ENCODE results near the gene NLRP13. TPM values are rescaled to one million over a fixed set of nuclear protein-coding genes. Genes with fewer than 3 reads are reported as not detected.

NLRP13 gene
- total and polyA plus RNA-seq, 2 of the 4 experiments (the other 2 are of a cell fraction) = not detected

- Histone ChIP-seq H3K4me3 (ENCODE audit: insufficient read depth, low read depth, low read length) (no peak overlapping the region), H3K27ac (ENCODE audit: insufficient read depth, low read length) (no peak overlapping the region), H2BK15ac (ENCODE audit: low read depth, low read length) (no peak overlapping the region), H3K4ac (ENCODE audit: low read depth, low read length) (no peak overlapping the region), H3K9me3 (ENCODE audit: control insufficient read depth, insufficient read depth, low read length) (peaks cover 27% of the 10 kb centered on the region), H3K79me1 (ENCODE audit: low read depth in 1 of 2, low read length in 2 of 2) (no peaks in the 10 kb centered on the region), H3K23ac (ENCODE audit: low read depth, low read length) (no peak overlapping the region), H3K14ac (replicated peaks; ENCODE audit: low read depth, low read length) (no peak overlapping the region), H2BK120ac (ENCODE audit: low read depth, low read length) (no peak overlapping the region), H4K91ac (ENCODE audit: insufficient read depth, low read depth, low read length) (no peak overlapping the region), H3K27me3 (ENCODE audit: control insufficient read depth, insufficient read depth, low read length) (no peaks in the 10 kb centered on the region), H2BK20ac (ENCODE audit: low read depth, low read length) (no peak overlapping the region), H3K18ac (ENCODE audit: low read depth, low read length) (no peak overlapping the region), H2BK5ac (ENCODE audit: low read depth, low read length, poor library complexity, severe bottlenecking) (no peak overlapping the region), H4K20me1 (ENCODE audit: insufficient read depth, low read length) (no peaks in the 10 kb centered on the region), H4K8ac (ENCODE audit: low read depth in 2 of 2, low read length in 2 of 2) (no peak overlapping the region), H3K4me2 (ENCODE audit: low read depth, low read length) (no peak overlapping the region), H2AK5ac (ENCODE audit: low read depth, low read length) (no peak overlapping the region), H3K9me1 (ENCODE audit: insufficient read depth, low read length) (no peaks in the 10 kb centered on the region), H2AFZ (replicated peaks; ENCODE audit: low read length, poor library complexity) (no peak overlapping the region), H3K36me3 (ENCODE audit: control insufficient read depth, insufficient read depth, low read length) (no peaks in the 10 kb centered on the region), H2AK9ac (replicated peaks; ENCODE audit: low read depth, low read length, poor library complexity) (no peak overlapping the region), H4K5ac (ENCODE audit: low read depth, low read length) (no peak overlapping the region), H3K9ac (ENCODE audit: low read depth, low read length) (no peak overlapping the region), H3K56ac (ENCODE audit: extremely low read depth, insufficient read depth, low read length) (no peak overlapping the region), H3K4me1 (ENCODE audit: control insufficient read depth, insufficient read depth, low read length) (no peaks in the 10 kb centered on the region)
- intact Hi-C loops (cut with micrococcal nuclease) (no loop called here), in situ Hi-C loops (cut with MboI; ENCODE audit: low sequenced_read_pairs) (no loop called here), dilution Hi-C loops (cut with HindIII; ENCODE audit: low sequenced_read_pairs, unreplicated experiment) (no loop called here)
- DNase-seq (no peak), ATAC-seq (ENCODE audit: low read depth) (no peak)
- CTCF ChIA-PET = no interaction called here
- BruUV-seq (replicated peaks) = no TSS peak
- TF ChIP-seq NFE2L2 (IDR thresholded peaks at IDR 0.05; ENCODE audit: low read depth, low read length) = no peak
- TF ChIP-seq CHD1 (IDR thresholded peaks at IDR 0.05; ENCODE audit: low read depth, low read length) = no peak
- TF ChIP-seq RFX5 (IDR thresholded peaks at IDR 0.05; ENCODE audit: low read depth, low read length) = no peak
- no peak for TF ChIP-seq SMC3 (IDR thresholded peaks at IDR 0.05; ENCODE audit: low read depth, low read length)
- no peak for TF ChIP-seq CEBPB (IDR thresholded peaks at IDR 0.05; ENCODE audit: low read depth, low read length)
- TF ChIP-seq POLR2A (IDR thresholded peaks at IDR 0.05; ENCODE audit: low read depth, low read length) = no peak
- TF ChIP-seq CTCF (conservative IDR thresholded peaks at IDR 0.05; ENCODE audit: low read depth, low read length) = no peak
- no peak for TF ChIP-seq MAZ (IDR thresholded peaks at IDR 0.05; ENCODE audit: borderline replicate concordance, low read depth, low read length)
- TF ChIP-seq BHLHE40 (IDR thresholded peaks at IDR 0.05; ENCODE audit: low read depth, low read length) = no peak
- TF ChIP-seq RCOR1 (IDR thresholded peaks at IDR 0.05; ENCODE audit: insufficient replicate concordance, low read length) = no peak
- no peak for TF ChIP-seq ELK1 (IDR thresholded peaks at IDR 0.05; ENCODE audit: borderline replicate concordance, low read depth, low read length)
- TF ChIP-seq USF2 (IDR thresholded peaks at IDR 0.05; ENCODE audit: low read depth, low read length) = no peak
- no peak for TF ChIP-seq FOS (IDR thresholded peaks at IDR 0.05; ENCODE audit: low read depth, low read length)
- no peak for TF ChIP-seq RAD21 (IDR thresholded peaks at IDR 0.05; ENCODE audit: low read length)
- TF ChIP-seq MAFK (IDR thresholded peaks at IDR 0.05; ENCODE audit: low read depth, low read length) = no peak
- no peak for TF ChIP-seq MXI1 (IDR thresholded peaks at IDR 0.05; ENCODE audit: borderline replicate concordance, low read depth, low read length)
- WGBS, 2 experiments (ENCODE audit: extremely low coverage in 2 of 2, insufficient read length in 1 of 2) = 60% methylated on average over 2 of the region's 7 CpGs; no CpG with 5 or more reads in 1 of the 2 experiments
- POLR2A ChIA-PET (ENCODE audit: unreplicated experiment) = no interaction called here
These were observed 65.0 kb downstream of the NLRP13 start for GRCh38 chr19:55867101-55867500.
